GM18520 (cell line): Measurements from ENCODE around the gene PRKCE.
"Not testable (repeated sequence)": the region's sequence is repeated elsewhere in the genome, so short reads cannot be mapped to it uniquely, and the experiment has no call there.

ENCODE experiments used
- ATAC-seq: cut with Tn5 transposase; IDR thresholded peaks from one replicate; pipeline ENCODE4 v1.9.1; 2021; ENCODE audit not compliant: unreplicated experiment

Gene PRKCE

GRCh38 chr2:45881970-45882581 lies 230.6 kb downstream of the PRKCE start:
- ATAC-seq: no peak

GRCh38 chr2:45882707-45883602 lies 231.5 kb downstream of the PRKCE start:
- ATAC-seq: no peak

- no peak for ATAC-seq
Observed at GRCh38 chr2:45883603-45884000, 232.1 kb downstream of the PRKCE start.

- ATAC-seq: no peak
Observed at GRCh38 chr2:45884126-45884525, 232.7 kb downstream of the PRKCE start.

GRCh38 chr2:45885171-45885621 lies 233.7 kb downstream of the PRKCE start:
- no peak for ATAC-seq

- no peak for ATAC-seq
Observed at GRCh38 chr2:45886171-45886663, 234.7 kb downstream of the PRKCE start.

- no peak for ATAC-seq
Observed at GRCh38 chr2:45888167-45888566, 236.7 kb downstream of the PRKCE start.

- no peak for ATAC-seq
Observed at GRCh38 chr2:45888641-45889040, 237.2 kb downstream of the PRKCE start.

- peak; percentile 51 for ATAC-seq
Observed at GRCh38 chr2:45889053-45889452, 237.6 kb downstream of the PRKCE start.

GRCh38 chr2:45889620-45890370 lies 238.3 kb downstream of the PRKCE start:
- no peak for ATAC-seq

GRCh38 chr2:45890371-45890646 lies 238.8 kb downstream of the PRKCE start:
- not testable (repeated sequence) for ATAC-seq

- no peak for ATAC-seq
Observed at GRCh38 chr2:45890819-45891218, 239.3 kb downstream of the PRKCE start.

GRCh38 chr2:45891719-45892424 lies 240.4 kb downstream of the PRKCE start:
- ATAC-seq: no peak

GRCh38 chr2:45892425-45892745 lies 240.9 kb downstream of the PRKCE start:
- no peak for ATAC-seq

GRCh38 chr2:45892757-45893156 lies 241.3 kb downstream of the PRKCE start:
- ATAC-seq: no peak

GRCh38 chr2:45894211-45894610 lies 242.7 kb downstream of the PRKCE start:
- ATAC-seq: no peak

GRCh38 chr2:45895241-45895861 lies 243.9 kb downstream of the PRKCE start:
- no peak for ATAC-seq

- ATAC-seq: no peak
Observed at GRCh38 chr2:45896311-45896710, 244.8 kb downstream of the PRKCE start.

- ATAC-seq: no peak
Observed at GRCh38 chr2:45897842-45898241, 246.4 kb downstream of the PRKCE start.

GRCh38 chr2:45898819-45899218 lies 247.3 kb downstream of the PRKCE start:
- no peak for ATAC-seq

GRCh38 chr2:45899926-45900325 lies 248.5 kb downstream of the PRKCE start:
- ATAC-seq: no peak
